KMS-11 (cell line): ENCODE measurements around the gene PSORS1C1.
"Not testable (repeated sequence)": the region's sequence is repeated elsewhere in the genome, so short reads cannot be mapped to it uniquely, and the experiment has no call there.

Source experiments
- H2AFZ ChIP-seq: fragments of 200-600 bp; sonication (generic); 2 replicates; pipeline ENCODE4 v1.6.1; 2016; ENCODE audit warnings: antibody characterized with exemption, mixed run types, low read depth
- H3K27ac ChIP-seq: fragments of 200-600 bp; sonication (generic); 2 replicates; pipeline ENCODE4 v1.6.1; 2016; ENCODE audit warnings: mild to moderate bottlenecking, mixed run types
- H3K27me3 ChIP-seq: fragments of 200-600 bp; sonication (generic); 2 replicates; pipeline ENCODE4 v1.6.1; 2017; ENCODE audit warnings: mild to moderate bottlenecking, low read depth, mixed run types, moderate library complexity; ENCODE audit not compliant: insufficient read depth
- H3K36me3 ChIP-seq: fragments of 200-600 bp; sonication (generic); 2 replicates; pipeline ENCODE4 v1.6.1; 2017; ENCODE audit warnings: mild to moderate bottlenecking, mixed run types; ENCODE audit not compliant: insufficient read depth
- H3K4me1 ChIP-seq: fragments of 200-600 bp; sonication (generic); 2 replicates; pipeline ENCODE4 v1.6.1; 2016; ENCODE audit warnings: mild to moderate bottlenecking, low read depth, mixed run types; ENCODE audit not compliant: poor library complexity, severe bottlenecking
- H3K4me2 ChIP-seq: fragments of 200-600 bp; sonication (generic); 2 replicates; pipeline ENCODE4 v1.7.0; 2016; ENCODE audit warnings: mild to moderate bottlenecking, mixed run types
- H3K4me3 ChIP-seq: fragments of 200-600 bp; sonication (generic); IDR thresholded peaks from 2 replicates; pipeline ENCODE4 v1.6.1; 2017; ENCODE audit warnings: low read depth, low read length, mixed read lengths; ENCODE audit not compliant: insufficient read depth
- H3K79me2 ChIP-seq: fragments of 200-600 bp; sonication (generic); 2 replicates; pipeline ENCODE4 v1.6.1; 2016; ENCODE audit warnings: low read depth, mixed run types; ENCODE audit not compliant: insufficient read depth
- H3K9ac ChIP-seq: fragments of 200-600 bp; sonication (generic); 2 replicates; pipeline ENCODE4 v1.6.1; 2016; ENCODE audit warnings: mild to moderate bottlenecking, mixed run types
- H4K20me1 ChIP-seq: fragments of 200-600 bp; sonication (generic); 2 replicates; pipeline ENCODE4 v1.6.1; 2016; ENCODE audit warnings: mild to moderate bottlenecking, mixed run types; ENCODE audit not compliant: insufficient read depth
- CTCF ChIP-seq: fragments of 200-600 bp; sonication (generic); conservative IDR thresholded peaks from 2 replicates; pipeline ENCODE4 v1.6.1; 2017; ENCODE audit warnings: low read depth, mild to moderate bottlenecking, antibody characterized with exemption, low read length, moderate library complexity, mixed read lengths

The PSORS1C1 gene

GRCh38 chr6:31179896-31180295 lies 65.3 kb downstream of the PSORS1C1 start:
- H3K4me1 ChIP-seq = peaks cover 8% of the 10 kb centered on the region
- no peak overlapping the region for H3K4me3 ChIP-seq
- H3K36me3 ChIP-seq = no peaks in the 10 kb centered on the region
- no peaks in the 10 kb centered on the region for H3K79me2 ChIP-seq
- no peak overlapping the region for H3K27ac ChIP-seq
- no peak for TF ChIP-seq CTCF
- no peak overlapping the region for H3K4me2 ChIP-seq
- no peak overlapping the region for H3K9ac ChIP-seq
- no peak overlapping the region for H2AFZ ChIP-seq
- no peaks in the 10 kb centered on the region for H3K27me3 ChIP-seq
- H4K20me1 ChIP-seq = no peaks in the 10 kb centered on the region

- Histone ChIP-seq H4K20me1 (no peaks in the 10 kb centered on the region), H3K4me1 (peaks cover 14% of the 10 kb centered on the region), H3K79me2 (no peaks in the 10 kb centered on the region), H3K27ac (no peak overlapping the region), H3K4me3 (no peak overlapping the region), H3K9ac (no peak overlapping the region), H2AFZ (no peak overlapping the region), H3K36me3 (no peaks in the 10 kb centered on the region), H3K27me3 (no peaks in the 10 kb centered on the region), H3K4me2 (no peak overlapping the region)
- no peak for TF ChIP-seq CTCF
Observed at GRCh38 chr6:31180500-31180899, 65.9 kb downstream of the PSORS1C1 start.

GRCh38 chr6:31183287-31183686 lies 68.7 kb downstream of the PSORS1C1 start:
- H3K79me2 ChIP-seq, H3K36me3 ChIP-seq, H3K27me3 ChIP-seq, H3K27ac ChIP-seq, H3K9ac ChIP-seq, H4K20me1 ChIP-seq, H3K4me2 ChIP-seq, H3K4me3 ChIP-seq, H2AFZ ChIP-seq: not testable (repeated sequence)
- H3K4me1 ChIP-seq = peaks cover 20% of the 10 kb centered on the region

- not testable (repeated sequence) for H3K27me3 ChIP-seq, H3K9ac ChIP-seq, H3K36me3 ChIP-seq, H4K20me1 ChIP-seq, H3K4me2 ChIP-seq, H3K79me2 ChIP-seq, H2AFZ ChIP-seq, H3K4me3 ChIP-seq, H3K27ac ChIP-seq
- H3K4me1 ChIP-seq = peaks cover 18% of the 10 kb centered on the region
Observed at GRCh38 chr6:31183859-31184258, 69.3 kb downstream of the PSORS1C1 start.

GRCh38 chr6:31185695-31186051 lies 71.1 kb downstream of the PSORS1C1 start:
- H3K4me3 ChIP-seq, H3K27ac ChIP-seq, H3K27me3 ChIP-seq, H4K20me1 ChIP-seq, H3K9ac ChIP-seq, H3K36me3 ChIP-seq, H3K79me2 ChIP-seq: not testable (repeated sequence)
- peak overlapping the region; percentile 25; the same call in 1 of the 2 replicates for H2AFZ ChIP-seq
- peak overlapping the region; percentile 25; the same call in 1 of the 2 replicates for H3K4me2 ChIP-seq
- H3K4me1 ChIP-seq = peaks cover 24% of the 10 kb centered on the region

GRCh38 chr6:31186052-31186734 lies 71.6 kb downstream of the PSORS1C1 start:
- no peaks in the 10 kb centered on the region for H4K20me1 ChIP-seq
- H3K4me2 ChIP-seq = no peak overlapping the region; the same call in 1 of the 2 replicates
- H3K36me3 ChIP-seq = no peaks in the 10 kb centered on the region
- no peak overlapping the region for H3K9ac ChIP-seq
- no peaks in the 10 kb centered on the region for H3K27me3 ChIP-seq
- no peak overlapping the region for H3K4me3 ChIP-seq
- H3K4me1 ChIP-seq = peaks cover 29% of the 10 kb centered on the region
- H3K27ac ChIP-seq = no peak overlapping the region
- no peak for TF ChIP-seq CTCF
- peak overlapping the region; percentile 25; the same call in 1 of the 2 replicates for H2AFZ ChIP-seq
- no peaks in the 10 kb centered on the region for H3K79me2 ChIP-seq
